OCI-LY7 (cell line): ENCODE data around the gene TEX48.

ENCODE experiments used
- CTCF ChIP-seq: fragments of 200-600 bp; sonication (generic); conservative IDR thresholded peaks from 2 replicates; pipeline ENCODE4 v1.5.1; 2014; ENCODE audit warnings: mild to moderate bottlenecking, antibody characterized with exemption, low read length, moderate library complexity, mixed read lengths
- EZH2phosphoT487 ChIP-seq: fragments of 200-600 bp; sonication (generic); IDR thresholded peaks from 2 replicates; pipeline ENCODE4 v1.6.1; 2018; ENCODE audit warnings: low read depth, borderline replicate concordance, mild to moderate bottlenecking, mixed run types, antibody characterized with exemption, low read length, moderate library complexity, mixed read lengths

- TF ChIP-seq CTCF, result no peak
- no peak for TF ChIP-seq EZH2phosphoT487
Observed at GRCh38 chr9:114709636-114710035, 27.6 kb upstream of the TEX48 start.
